Activated CD8-positive, alpha-beta T cell treated with anti-CD3 and anti-CD28 coated beads for 36 hours (primary cell): Measurements from ENCODE around the gene MYO1A. TPM values are rescaled to one million over a fixed set of nuclear protein-coding genes. Genes with fewer than 3 reads are reported as not detected.

Source experiments
- ATAC-seq: fragments of 200-7000 bp; cut with Tn5 transposase; one replicate; pipeline ENCODE4 v1.10.0; 2021; ENCODE audit warnings: mild to moderate bottlenecking, moderate library complexity
- CTCF ChIA-PET: fragments of 350-600 bp; sonication (Branson Sonifier 250); formaldehyde crosslinking; loops from one replicate; lab custom pipeline; 2021; ENCODE audit warnings: antibody characterized with exemption; lab: Charles Lee
- POLR2A ChIA-PET: fragments of 350-600 bp; sonication (Branson Sonifier 250); formaldehyde crosslinking; loops from one replicate; lab custom pipeline; 2021; ENCODE audit warnings: antibody characterized with exemption; lab: Charles Lee
- DNase-seq: peaks from one replicate; pipeline ENCODE4 v3.0.0-alpha.2; 2020
- H3K27ac Mint-ChIP-seq: one replicate; pipeline ENCODE4 v1.8.0; 2021; ENCODE audit warnings: mild to moderate bottlenecking, mixed read lengths
- H3K27me3 Mint-ChIP-seq: one replicate; pipeline ENCODE4 v1.8.0; 2021; ENCODE audit warnings: mixed read lengths
- H3K36me3 Mint-ChIP-seq: one replicate; pipeline ENCODE4 v1.8.0; 2021; ENCODE audit warnings: low read depth, mixed read lengths
- H3K4me1 Mint-ChIP-seq: one replicate; pipeline ENCODE4 v1.8.0; 2021; ENCODE audit warnings: low read depth, mixed read lengths
- H3K4me3 Mint-ChIP-seq: one replicate; pipeline ENCODE4 v1.8.0; 2021; ENCODE audit warnings: mild to moderate bottlenecking, moderate library complexity, mixed read lengths
- H3K9me3 Mint-ChIP-seq: one replicate; pipeline ENCODE4 v1.8.0; 2021; ENCODE audit warnings: mixed read lengths
- CTCF ChIP-seq: fragments of 200-600 bp; IDR thresholded peaks from one replicate; pipeline ENCODE4 v1.8.0; 2022; ENCODE audit warnings: antibody characterized with exemption, mild to moderate bottlenecking
- intact Hi-C: fragments of 100-400 bp; cut with micrococcal nuclease; formaldehyde crosslinking; loops from one replicate; pipeline ENCODE4 v1.10.0; 2022
- total RNA-seq, 2 experiments: library from RNA; stranded (reverse); gene quantifications; one replicate each; pipeline ENCODE4 v1.2.3, GENCODE V29; 2021

The MYO1A gene
- total RNA-seq, 2 experiments from 2014 or later: 2.1 to 2.6 TPM

DNA sequence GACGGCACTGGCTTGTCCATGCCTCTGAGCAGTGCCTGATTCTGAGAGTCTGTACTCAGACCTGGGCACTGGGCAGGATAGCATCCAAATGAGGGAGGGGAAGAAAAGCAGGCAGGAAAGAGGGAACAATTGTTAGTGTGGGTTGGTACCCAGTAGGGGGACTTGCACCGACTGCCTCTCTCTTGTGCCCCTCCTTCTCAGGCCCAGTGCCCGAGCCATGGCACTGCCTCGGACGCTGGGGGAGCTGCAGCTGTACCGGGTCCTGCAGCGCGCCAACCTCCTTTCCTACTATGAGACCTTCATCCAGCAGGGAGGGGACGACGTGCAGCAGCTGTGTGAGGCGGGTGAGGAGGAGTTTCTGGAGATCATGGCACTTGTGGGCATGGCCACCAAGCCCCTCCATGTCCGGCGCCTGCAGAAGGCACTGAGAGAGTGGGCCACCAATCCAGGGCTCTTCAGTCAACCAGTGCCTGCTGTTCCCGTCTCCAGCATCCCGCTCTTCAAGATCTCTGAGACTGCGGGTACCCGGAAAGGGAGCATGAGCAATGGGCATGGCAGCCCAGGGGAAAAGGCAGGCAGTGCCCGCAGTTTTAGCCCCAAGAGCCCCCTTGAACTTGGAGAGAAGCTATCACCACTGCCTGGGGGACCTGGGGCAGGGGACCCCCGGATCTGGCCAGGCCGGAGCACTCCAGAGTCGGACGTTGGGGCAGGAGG, 41.2 kb upstream of the MYO1A start:
- DNase-seq (no peak), ATAC-seq (no peak)
- Mint-ChIP-seq H3K4me1 (peaks cover 59% of the 10 kb centered on the region), H3K4me3 (peak overlapping the region; percentile 82), H3K27ac (peak overlapping the region; percentile 76), H3K36me3 (peaks cover 55% of the 10 kb centered on the region), H3K27me3 (no peaks in the 10 kb centered on the region), H3K9me3 (no peaks in the 10 kb centered on the region)
- POLR2A ChIA-PET: interaction anchor here (0.6 to 18.7 kb wide), 9 partner anchors 11 to 617 kb away, joined by 3 to 417 read pairs (median 3); partner anchors contain the start of genes NACA, NEMP1, SHMT2 and STAT6
- TF ChIP-seq CTCF: no peak
- CTCF ChIA-PET: interaction anchor here (0.7 to 12.4 kb wide), 11 partner anchors 9 to 147 kb away, joined by 3 to 193 read pairs (median 4); partner anchors contain the start of genes NEMP1 and STAT6
- intact Hi-C loops: no loop called here

DNA sequence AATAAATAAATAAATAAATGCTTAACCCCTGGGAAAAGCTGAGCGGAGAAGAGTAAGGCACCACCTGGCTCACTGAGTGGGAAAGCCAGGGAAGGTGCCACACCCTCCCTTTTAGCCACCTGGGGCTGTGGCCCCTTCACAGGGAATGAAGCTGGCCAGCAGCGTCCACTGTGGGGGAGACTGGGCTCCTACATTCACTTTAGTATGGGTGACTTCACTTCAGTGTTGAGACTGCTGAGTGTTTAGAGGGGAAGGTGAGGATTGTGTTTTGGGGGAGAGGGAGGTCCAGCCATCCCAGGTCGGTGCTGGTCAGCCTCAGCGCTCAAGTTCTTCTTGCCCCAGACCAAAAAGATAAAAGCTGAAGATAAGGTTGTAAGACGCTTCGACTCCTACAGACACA, 40.6 kb upstream of the MYO1A start:
- Mint-ChIP-seq H3K36me3 (peaks cover 53% of the 10 kb centered on the region), H3K27me3 (no peaks in the 10 kb centered on the region), H3K9me3 (no peaks in the 10 kb centered on the region), H3K27ac (peak overlapping the region; percentile 76), H3K4me1 (peaks cover 59% of the 10 kb centered on the region), H3K4me3 (peak overlapping the region; percentile 82)
- POLR2A ChIA-PET: interaction anchor here (0.6 to 18.7 kb wide), 10 partner anchors 10 to 617 kb away, joined by 3 to 417 read pairs (median 4); partner anchors contain the start of genes NEMP1, SHMT2 and STAT6
- ATAC-seq (no peak), DNase-seq (no peak)
- CTCF ChIA-PET: interaction anchor here (0.7 to 12.4 kb wide), 8 partner anchors 10 to 148 kb away, joined by 3 to 193 read pairs (median 4); partner anchors contain the start of genes NEMP1 and STAT6
- TF ChIP-seq CTCF: no peak
- intact Hi-C loops: no loop called here

GRCh38 chr12:57089271-57090245, 39.6 kb upstream of the MYO1A start:
- Mint-ChIP-seq H3K27ac (peak overlapping the region; percentile 86), H3K4me3 (peak overlapping the region; percentile 82), H3K36me3 (peaks cover 51% of the 10 kb centered on the region), H3K4me1 (peaks cover 58% of the 10 kb centered on the region), H3K27me3 (no peaks in the 10 kb centered on the region), H3K9me3 (no peaks in the 10 kb centered on the region)
- POLR2A ChIA-PET: interaction anchor here (0.6 to 18.7 kb wide), 9 partner anchors 9 to 148 kb away, joined by 3 to 417 read pairs (median 4); partner anchors contain the start of genes NEMP1 and STAT6
- intact Hi-C loops: loop anchor here (2.0 kb wide), 1 partner anchor 21 kb away; the partner anchor contains the start of gene STAT6
- DNase-seq (peak; percentile 83), ATAC-seq (no peak)
- CTCF ChIA-PET: interaction anchor here (0.7 to 12.4 kb wide), 7 partner anchors 11 to 149 kb away, joined by 3 to 193 read pairs (median 4); partner anchors contain the start of genes NEMP1 and STAT6
- TF ChIP-seq CTCF: no peak

GRCh38 chr12:57088354-57089270, 38.7 kb upstream of the MYO1A start, which contains the start of gene NAB2:
NAB2 (plus strand) TSS chr12:57089114; CDS start chr12:57089272, 158 bp downstream.
- Mint-ChIP-seq H3K4me1 (peaks cover 53% of the 10 kb centered on the region), H3K27me3 (no peaks in the 10 kb centered on the region), H3K27ac (peak within 1 kb of the TSS; percentile 97), H3K36me3 (peaks cover 44% of the 10 kb centered on the region), H3K4me3 (peak within 1 kb of the TSS; percentile 90), H3K9me3 (no peaks in the 10 kb centered on the region)
- DNase-seq: peak; percentile 93
- peak; percentile 45 for ATAC-seq
- TF ChIP-seq CTCF: no peak
- intact Hi-C loops: loop anchor here (1.0 to 2.0 kb wide), 2 partner anchors 9 to 22 kb away; partner anchors contain the start of gene STAT6
- CTCF ChIA-PET: interaction anchor here (1.2 to 12.4 kb wide), 5 partner anchors 10 to 126 kb away, joined by 3 to 193 read pairs (median 5); partner anchors contain the start of genes NEMP1 and STAT6
- POLR2A ChIA-PET: interaction anchor here (0.7 to 18.7 kb wide), 10 partner anchors 8 to 76 kb away, joined by 3 to 417 read pairs (median 4); partner anchors contain the start of genes NEMP1 and STAT6
